HFF-Myc (cell line): ENCODE data around the gene RILP.
"Not testable (repeated sequence)": the region's sequence is repeated elsewhere in the genome, so short reads cannot be mapped to it uniquely, and the experiment has no call there.

Experiments used
- DNase-seq: peaks from one replicate; pipeline ENCODE4 v3.0.0-alpha.2; 2011; ENCODE audit warnings: low read depth; ENCODE audit errors: extremely low read depth
- H3K4me3 ChIP-seq: replicated peaks from 2 replicates; pipeline ENCODE4 v1.5.1; 2011; ENCODE audit warnings: low read depth, mild to moderate bottlenecking, control low read depth, low read length
- CTCF ChIP-seq: IDR thresholded peaks from 2 replicates; pipeline ENCODE4 v1.5.1; 2012; ENCODE audit warnings: mild to moderate bottlenecking, low read depth, low read length, control low read depth; ENCODE audit errors: missing control alignments

RILP gene

DNA sequence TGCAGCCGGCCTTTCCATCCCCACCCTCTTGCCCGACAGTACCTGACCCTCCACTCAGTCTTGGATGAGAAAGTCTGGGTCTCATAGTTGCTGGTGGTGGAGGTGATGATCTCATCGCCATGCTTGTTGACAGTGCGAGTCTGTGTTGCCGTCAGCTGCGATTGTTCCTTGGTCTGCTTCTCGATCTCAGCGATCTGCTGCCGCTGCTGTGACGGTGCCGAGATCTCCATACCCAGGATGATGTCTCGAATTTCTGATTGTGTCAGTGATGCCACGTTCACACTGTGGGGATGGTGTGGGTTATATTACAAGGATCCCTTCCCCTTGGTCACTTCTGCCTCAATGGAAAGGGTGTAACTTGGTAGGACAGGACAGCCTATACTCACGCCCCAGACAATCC lies 4.1 kb upstream of the RILP start:
- no peak overlapping the region for H3K4me3 ChIP-seq
- DNase-seq, result no peak
- no peak for TF ChIP-seq CTCF

DNA sequence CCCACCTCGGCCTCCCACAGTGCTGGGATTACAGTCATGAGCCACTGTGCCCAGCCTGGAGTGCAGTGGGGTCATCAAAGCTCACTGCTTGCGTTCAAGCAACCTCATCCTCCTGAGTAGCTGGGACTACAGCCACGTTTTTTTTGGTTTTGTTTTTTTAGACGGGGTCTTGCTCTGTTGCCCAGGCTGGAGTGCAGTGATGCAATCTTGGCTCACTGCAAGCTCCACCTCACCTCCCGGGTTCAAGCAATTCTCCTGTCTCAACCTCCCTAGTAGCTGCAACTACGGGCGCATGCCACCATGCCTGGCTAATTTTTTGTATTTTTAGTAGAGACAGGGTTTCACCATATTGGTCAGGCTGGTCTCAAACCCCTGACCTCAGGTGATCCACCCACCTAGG lies 3.1 kb upstream of the RILP start:
- H3K4me3 ChIP-seq, DNase-seq: not testable (repeated sequence)

GRCh38 chr17:1651559-1651844 lies 1.8 kb upstream of the RILP start:
- no peak overlapping the region for H3K4me3 ChIP-seq
- no peak for DNase-seq
- no peak for TF ChIP-seq CTCF

GRCh38 chr17:1650731-1651558 lies 1.3 kb upstream of the RILP start:
- no peak for TF ChIP-seq CTCF
- H3K4me3 ChIP-seq, result no peak overlapping the region
- DNase-seq, result no peak

GRCh38 chr17:1648963-1649843 lies 463 bp downstream of the RILP start:
- TF ChIP-seq CTCF, result peak; percentile 67
- peak overlapping the region; percentile 45 for H3K4me3 ChIP-seq
- peak; percentile 60 for DNase-seq

DNA sequence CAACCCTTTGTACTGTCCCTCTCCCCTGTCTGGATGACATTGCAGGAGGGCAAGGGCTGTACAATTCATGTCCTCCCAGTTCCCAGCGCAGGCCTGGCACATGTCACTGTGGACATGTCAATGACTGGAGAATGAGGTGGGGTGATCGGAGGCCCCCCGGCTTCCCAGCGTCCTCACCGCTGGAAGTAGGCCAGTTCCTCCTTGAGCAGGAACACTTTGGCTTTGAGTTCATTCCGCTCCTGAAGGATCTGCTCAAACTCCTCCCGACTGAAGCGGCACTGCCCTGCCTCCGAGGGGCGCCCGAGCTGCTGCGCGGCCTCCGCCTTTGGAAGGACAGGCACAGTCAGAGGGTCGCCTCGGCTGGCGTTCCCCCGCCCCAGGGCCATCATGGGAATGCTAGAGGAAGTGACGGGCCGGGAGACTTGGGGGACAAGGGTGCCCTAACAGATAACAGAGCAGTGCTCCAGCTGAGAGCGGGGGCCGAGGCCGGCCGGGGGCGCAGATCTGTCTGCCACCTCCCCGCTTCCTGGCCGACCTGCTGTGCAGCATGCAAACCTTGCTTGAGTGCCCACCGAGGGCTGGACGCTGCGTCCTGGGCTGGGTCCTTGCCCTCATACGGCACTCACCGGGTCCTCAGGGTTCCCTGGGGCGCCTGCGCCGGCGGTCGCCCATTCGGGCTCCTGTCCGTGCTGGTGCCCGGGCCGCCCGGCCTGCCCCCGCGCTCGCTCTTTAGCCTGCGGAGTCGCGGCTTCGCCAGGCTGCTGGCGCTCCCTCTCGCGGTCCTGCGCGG lies 1.3 kb downstream of the RILP start:
- TF ChIP-seq CTCF, result no peak

DNA sequence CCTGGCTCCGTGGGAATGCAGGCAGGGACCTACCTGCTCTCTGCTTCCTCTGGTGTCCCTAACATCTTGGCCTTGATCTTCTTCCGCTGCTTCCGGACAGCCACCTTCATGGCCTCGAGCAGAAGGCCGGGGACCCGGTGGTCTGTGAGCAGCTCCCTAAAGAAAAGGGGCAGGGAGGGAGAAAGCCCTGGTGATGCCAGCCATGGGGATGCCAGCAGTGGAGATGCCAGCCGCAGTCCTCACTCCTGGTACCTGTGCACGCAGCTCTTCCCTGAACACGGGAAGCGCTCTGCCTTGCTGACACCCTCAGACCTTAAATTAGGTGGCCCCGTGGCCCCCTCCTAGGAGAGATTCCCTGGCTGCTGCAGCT lies 1.9 kb downstream of the RILP start:
- no peak overlapping the region for H3K4me3 ChIP-seq
- TF ChIP-seq CTCF, result no peak
- DNase-seq, result no peak

More for the DNA sequence above, 1.3 kb downstream of the RILP start:
- H3K4me3 ChIP-seq, result peak overlapping the region; percentile 28
- no peak for DNase-seq
